H9 (cell line): ENCODE data around the gene CTRL. TPM values are rescaled to one million over a fixed set of nuclear protein-coding genes. Genes with fewer than 3 reads are reported as not detected.

Experiments used
- DNase-seq: peaks from one replicate; pipeline ENCODE4 v3.0.0-alpha.2; 2017
- H2AFZ ChIP-seq: one replicate; pipeline ENCODE4 v1.6.1; 2013; ENCODE audit warnings: mild to moderate bottlenecking, low read length, control low read depth, moderate library complexity
- H2AK5ac ChIP-seq: 2 replicates; pipeline ENCODE4 v1.6.1; 2013; ENCODE audit warnings: low read length, control low read depth, mixed read lengths; ENCODE audit not compliant: insufficient read length
- H2BK120ac ChIP-seq: one replicate; pipeline ENCODE4 v1.6.1; 2013; ENCODE audit warnings: low read depth, mild to moderate bottlenecking, low read length, control low read depth, inconsistent platforms; ENCODE audit not compliant: poor library complexity, severe bottlenecking
- H2BK12ac ChIP-seq: 2 replicates; pipeline ENCODE4 v1.6.1; 2013; ENCODE audit warnings: low read length, control low read depth, mixed read lengths, low read depth; ENCODE audit not compliant: insufficient read length
- H2BK15ac ChIP-seq: 2 replicates; pipeline ENCODE4 v1.6.1; 2013; ENCODE audit warnings: low read depth, low read length, control low read depth
- H2BK20ac ChIP-seq: one replicate; pipeline ENCODE4 v1.6.1; 2013; ENCODE audit warnings: low read depth, mild to moderate bottlenecking, low read length, control low read depth, inconsistent platforms; ENCODE audit not compliant: poor library complexity, severe bottlenecking
- H2BK5ac ChIP-seq: 2 replicates; pipeline ENCODE4 v1.6.1; 2013; ENCODE audit warnings: low read length, control low read depth, mixed read lengths; ENCODE audit not compliant: insufficient read length
- H3K14ac ChIP-seq: 2 replicates; pipeline ENCODE4 v1.6.1; 2013; ENCODE audit warnings: low read length, control low read depth; ENCODE audit not compliant: insufficient read depth
- H3K18ac ChIP-seq: 2 replicates; pipeline ENCODE4 v1.6.1; 2013; ENCODE audit warnings: low read depth, mild to moderate bottlenecking, mixed read lengths, low read length, control low read depth; ENCODE audit not compliant: insufficient read length
- H3K23ac ChIP-seq: 2 replicates; pipeline ENCODE4 v1.6.1; 2013; ENCODE audit warnings: low read length, control low read depth, mixed read lengths, low read depth; ENCODE audit not compliant: insufficient read length
- H3K23me2 ChIP-seq: 2 replicates; pipeline ENCODE4 v1.6.1; 2013; ENCODE audit warnings: low read depth, mild to moderate bottlenecking, mixed read lengths, low read length, control low read depth; ENCODE audit not compliant: insufficient read length, poor library complexity, severe bottlenecking
- H3K27ac ChIP-seq: 2 replicates; pipeline ENCODE4 v1.5.1; 2013; ENCODE audit warnings: low read length, control low read depth, mixed read lengths, low read depth; ENCODE audit not compliant: insufficient read length
- H3K27me3 ChIP-seq: 2 replicates; pipeline ENCODE4 v1.6.1; 2013; ENCODE audit warnings: low read length, control low read depth, inconsistent platforms; ENCODE audit not compliant: insufficient read depth
- H3K4ac ChIP-seq: 2 replicates; pipeline ENCODE4 v1.6.1; 2013; ENCODE audit warnings: low read depth, mild to moderate bottlenecking, control low read depth, inconsistent platforms, low read length, moderate library complexity
- H3K4me1 ChIP-seq: 2 replicates; pipeline ENCODE4 v1.6.1; 2013; ENCODE audit warnings: low read length, control low read depth, inconsistent platforms; ENCODE audit not compliant: insufficient read depth
- H3K4me2 ChIP-seq: 2 replicates; pipeline ENCODE4 v1.6.1; 2013; ENCODE audit warnings: low read length, control low read depth, mixed read lengths; ENCODE audit not compliant: insufficient read length, insufficient read depth
- H3K56ac ChIP-seq: 2 replicates; pipeline ENCODE4 v1.6.1; 2013; ENCODE audit warnings: low read depth, mild to moderate bottlenecking, mixed read lengths, low read length, control low read depth; ENCODE audit not compliant: insufficient read length
- H3K79me1 ChIP-seq: 2 replicates; pipeline ENCODE4 v1.6.1; 2013; ENCODE audit warnings: low read depth, mild to moderate bottlenecking, moderate library complexity, low read length, control low read depth, inconsistent platforms; ENCODE audit not compliant: insufficient read depth, poor library complexity, severe bottlenecking
- H3K79me2 ChIP-seq: 2 replicates; pipeline ENCODE4 v1.6.1; 2013; ENCODE audit warnings: low read length, control low read depth, inconsistent platforms; ENCODE audit not compliant: insufficient read depth
- H3K9ac ChIP-seq: 2 replicates; pipeline ENCODE4 v1.6.1; 2013; ENCODE audit warnings: low read length, control low read depth, mixed read lengths; ENCODE audit not compliant: insufficient read length; ENCODE audit errors: extremely low read depth
- H3K9me3 ChIP-seq: one replicate; pipeline ENCODE4 v1.6.1; 2013; ENCODE audit warnings: low read depth, low read length, inconsistent platforms; ENCODE audit not compliant: control insufficient read depth
- H3T11ph ChIP-seq: one replicate; pipeline ENCODE4 v1.6.1; 2013; ENCODE audit warnings: mild to moderate bottlenecking, low read length, control low read depth, inconsistent platforms
- H4K20me1 ChIP-seq: one replicate; pipeline ENCODE4 v1.6.1; 2013; ENCODE audit not compliant: control insufficient read depth, insufficient read length, insufficient read depth
- H4K5ac ChIP-seq: 2 replicates; pipeline ENCODE4 v1.6.1; 2013; ENCODE audit warnings: low read depth, mild to moderate bottlenecking, mixed read lengths, low read length, control low read depth; ENCODE audit not compliant: insufficient read length
- H4K8ac ChIP-seq: replicated peaks from 2 replicates; pipeline ENCODE4 v1.6.1; 2013; ENCODE audit warnings: low read length, control low read depth, mixed read lengths, low read depth; ENCODE audit not compliant: insufficient read length
- H4K91ac ChIP-seq: 2 replicates; pipeline ENCODE4 v1.6.1; 2013; ENCODE audit warnings: low read depth, mild to moderate bottlenecking, moderate library complexity, mixed read lengths, low read length, control low read depth; ENCODE audit not compliant: insufficient read length
- H3K27ac Mint-ChIP-seq, 3 experiments: 2 replicates in 2 of 3; 3 replicates in 1 of 3; pipeline ENCODE4 v1.8.0; 2020 to 2021; ENCODE audit warnings: mixed read lengths in 3 of 3, mild to moderate bottlenecking in 1 of 3, moderate library complexity in 1 of 3
- H3K27me3 Mint-ChIP-seq: 2 replicates; pipeline ENCODE4 v1.8.0; 2021; ENCODE audit warnings: low read depth, mild to moderate bottlenecking, moderate library complexity, mixed read lengths
- H3K36me3 Mint-ChIP-seq, 3 experiments: 2 replicates in 2 of 3; 3 replicates in 1 of 3; pipeline ENCODE4 v1.8.0; 2020 to 2021; ENCODE audit warnings: low read depth in 3 of 3, mixed read lengths in 3 of 3; ENCODE audit not compliant: insufficient read depth in 1 of 3
- H3K4me1 Mint-ChIP-seq, 2 experiments: 2 replicates each; pipeline ENCODE4 v1.8.0; 2020; ENCODE audit warnings: mixed read lengths in 2 of 2
- H3K4me3 Mint-ChIP-seq, 2 experiments: 2 replicates in 1 of 2; 3 replicates in 1 of 2; pipeline ENCODE4 v1.8.0; 2020 to 2021; ENCODE audit warnings: mild to moderate bottlenecking in 2 of 2, mixed read lengths in 2 of 2, moderate library complexity in 1 of 2
- H3K9me3 Mint-ChIP-seq, 2 experiments: 2 replicates in 1 of 2; 3 replicates in 1 of 2; pipeline ENCODE4 v1.8.0; 2020; ENCODE audit warnings: mild to moderate bottlenecking in 2 of 2, mixed read lengths in 2 of 2, moderate library complexity in 1 of 2
- CTCF ChIP-seq: fragments of 200-600 bp; sonication (generic); conservative IDR thresholded peaks from 3 replicates; pipeline ENCODE4 v1.8.0; 2021; ENCODE audit warnings: antibody characterized with exemption, mild to moderate bottlenecking
- WGBS: extraction: QIAGEN DNeasy Blood & Tissue Kit; methylation state at CpG from one replicate; pipeline ENCODE4 v1.1.7; 2013; ENCODE audit warnings: missing lambda C conversion rate, low lambda C conversion rate, mixed read lengths; ENCODE audit not compliant: insufficient read length; ENCODE audit errors: extremely low coverage; 5-methylcytosine and 5-hydroxymethylcytosine counted together
- total RNA-seq: library from RNA; stranded (reverse); gene quantifications from 2 replicates; pipeline ENCODE4 v1.2.1, GENCODE V29; 2021

The CTRL gene
- total RNA-seq, 1 experiment from 2014 or later: 2.7 TPM

- H3K9ac ChIP-seq: no peak within 1 kb of the TSS
- no peak within 1 kb of the TSS for H3K56ac ChIP-seq
- no peaks in the 10 kb centered on the region for H3K79me1 ChIP-seq
- H2BK12ac ChIP-seq: no peak within 1 kb of the TSS
- H3K27me3 Mint-ChIP-seq: no peaks in the 10 kb centered on the region
- no peak within 1 kb of the TSS for H2BK15ac ChIP-seq
- DNase-seq: no peak
- H3K14ac ChIP-seq: no peak within 1 kb of the TSS
- H2BK120ac ChIP-seq: no peak within 1 kb of the TSS
- H3K4me3 Mint-ChIP-seq: no peak within 1 kb of the TSS
- H3K27ac Mint-ChIP-seq: no peak within 1 kb of the TSS; a peak in 1 of 7 replicates
- no peak within 1 kb of the TSS for H3T11ph ChIP-seq
- H4K20me1 ChIP-seq: no peaks in the 10 kb centered on the region
- H4K8ac ChIP-seq: no peak within 1 kb of the TSS
- H4K91ac ChIP-seq: no peak within 1 kb of the TSS
- H3K9me3 ChIP-seq: no peaks in the 10 kb centered on the region
- H3K23ac ChIP-seq: no peak within 1 kb of the TSS
- no peaks in the 10 kb centered on the region for H3K4me1 ChIP-seq
- H3K23me2 ChIP-seq: no peaks in the 10 kb centered on the region
- H3K79me2 ChIP-seq: no peaks in the 10 kb centered on the region
- H2AK5ac ChIP-seq: no peak within 1 kb of the TSS
- H3K36me3 Mint-ChIP-seq: peaks cover 11 to 55% (median 23%) of the 10 kb centered on the region in 3 experiments; a peak in 5 of 7 replicates
- H3K27ac ChIP-seq: no peak within 1 kb of the TSS
- H3K4me1 Mint-ChIP-seq: peaks cover 2 to 15% of the 10 kb centered on the region in 2 experiments; a peak in 2 of 4 replicates
- no peak within 1 kb of the TSS for H3K4ac ChIP-seq
- no peak within 1 kb of the TSS for H2BK20ac ChIP-seq
- H2AFZ ChIP-seq: no peak within 1 kb of the TSS
- H4K5ac ChIP-seq: no peak within 1 kb of the TSS
- H3K9me3 Mint-ChIP-seq: no peaks in the 10 kb centered on the region
- no CpG with 5 or more reads among the region's 23 CpGs for WGBS
- no peak within 1 kb of the TSS for H2BK5ac ChIP-seq
- H3K18ac ChIP-seq: no peak within 1 kb of the TSS
- TF ChIP-seq CTCF: peak; percentile 32; the same call in 2 of the 3 replicates
- no peak within 1 kb of the TSS for H3K4me2 ChIP-seq
- H3K27me3 ChIP-seq: no peaks in the 10 kb centered on the region
Measured at GRCh38 chr16:67943619-67944504, 12.2 kb upstream of the CTRL start, which contains the start of gene LCAT. LCAT (minus strand) TSS chr16:67944120; CDS start chr16:67944101, 19 bp downstream.
